8988T (cell line): ENCODE results near the gene AOPEP.
A peak's percentile ranks its signal among the peaks of the same experiment; 100 is the strongest.

Source experiments
- DNase-seq: peaks from one replicate; pipeline ENCODE4 v3.0.0; 2011

The AOPEP gene

DNA sequence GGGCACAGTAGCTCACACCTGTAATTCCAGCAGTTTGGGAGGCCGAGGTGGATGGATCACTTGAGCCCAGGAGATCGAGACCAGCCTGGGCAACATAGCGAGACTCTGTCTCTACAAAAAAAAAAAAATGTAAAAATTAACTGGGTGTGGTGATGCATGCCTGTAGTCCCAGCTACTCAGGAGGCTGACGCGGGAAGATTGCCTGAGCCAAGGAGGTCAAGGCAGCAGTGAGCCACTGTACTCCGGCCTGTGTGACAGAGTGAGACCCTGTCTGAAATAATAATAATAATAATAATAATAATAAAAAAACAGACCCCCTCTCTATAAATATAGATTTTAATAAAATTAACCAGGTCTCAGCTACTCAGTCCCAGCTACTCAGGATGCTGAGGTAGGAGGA lies 179.7 kb downstream of the AOPEP start:
- DNase-seq: no peak

DNA sequence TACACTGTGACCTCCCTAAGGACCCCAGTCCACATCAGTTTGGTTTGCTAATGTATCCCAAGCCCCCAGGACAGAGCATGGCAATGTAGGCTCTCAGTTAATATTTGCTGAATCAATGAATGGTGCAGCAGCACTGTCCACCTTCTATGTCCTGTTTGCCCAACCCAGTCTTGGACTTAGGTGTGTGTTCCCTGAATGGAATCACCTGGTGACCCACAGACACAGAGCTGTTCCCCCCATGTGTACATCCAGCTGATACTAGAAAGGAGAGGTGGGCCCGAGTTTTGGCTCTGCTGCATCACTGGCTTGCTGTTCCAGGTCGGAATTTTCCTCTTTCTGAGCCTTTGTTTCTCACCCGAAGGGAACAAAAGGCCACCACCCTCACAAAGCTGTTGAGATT lies 180.2 kb downstream of the AOPEP start:
- DNase-seq: no peak

DNA sequence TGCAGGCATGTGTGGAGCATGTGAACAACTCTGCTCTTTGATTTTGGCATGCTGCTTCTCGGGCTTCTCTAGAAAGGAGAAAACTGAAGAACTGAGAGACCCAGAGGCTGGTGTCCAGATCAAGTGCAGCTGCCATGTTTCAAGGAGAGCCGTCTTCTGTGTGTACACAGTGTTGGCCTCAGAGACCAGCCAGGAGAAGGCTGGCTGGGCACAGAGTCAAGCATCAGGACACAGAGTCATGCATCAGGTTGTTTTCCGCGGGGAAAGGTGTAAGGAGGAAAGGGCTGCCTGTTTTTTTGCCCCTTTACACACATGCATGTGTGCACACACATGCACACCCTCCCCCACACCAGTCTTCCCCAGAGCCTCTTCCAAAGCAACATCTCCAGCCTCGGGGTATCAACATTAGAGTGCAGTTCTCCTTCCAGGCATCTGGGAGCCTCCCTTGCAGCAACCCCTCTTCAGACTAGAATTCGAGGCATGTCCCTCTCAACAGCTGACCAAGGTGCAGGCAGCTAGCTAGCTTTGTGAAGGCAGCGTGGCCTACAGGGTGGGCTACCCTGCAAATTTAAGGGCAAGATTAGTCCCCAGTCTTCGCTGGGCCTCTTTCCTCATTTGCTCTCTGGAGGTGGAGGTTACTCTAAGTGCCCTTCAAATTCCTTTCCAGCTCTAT lies 180.9 kb downstream of the AOPEP start:
- no peak for DNase-seq

DNA sequence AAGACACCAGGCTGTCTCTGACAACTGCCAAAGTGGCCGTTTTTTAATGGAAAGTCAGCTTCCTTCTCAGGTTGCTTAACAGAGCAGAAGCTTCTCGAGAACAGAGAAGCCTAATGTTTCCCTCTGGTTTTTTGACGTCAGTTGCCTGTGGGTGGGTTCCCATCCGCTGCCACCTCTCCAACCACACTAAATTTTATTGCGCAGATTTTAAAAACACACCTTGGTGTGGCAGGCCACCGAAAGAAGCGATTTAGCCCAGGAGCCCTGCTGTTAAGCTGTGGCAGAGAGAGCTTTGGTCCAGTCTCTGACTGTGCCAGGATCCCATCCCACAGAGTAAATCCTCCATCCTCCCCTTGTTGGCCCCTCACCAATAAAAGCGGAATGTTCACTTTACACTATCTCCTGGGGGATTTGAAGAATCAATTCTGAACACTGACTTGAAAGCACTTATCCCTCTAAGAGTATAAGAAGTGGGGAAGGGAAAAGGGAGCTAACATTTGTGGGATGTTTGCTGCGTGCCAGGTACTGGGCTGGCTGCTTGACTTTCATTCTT lies 181.6 kb downstream of the AOPEP start:
- DNase-seq: no peak

DNA sequence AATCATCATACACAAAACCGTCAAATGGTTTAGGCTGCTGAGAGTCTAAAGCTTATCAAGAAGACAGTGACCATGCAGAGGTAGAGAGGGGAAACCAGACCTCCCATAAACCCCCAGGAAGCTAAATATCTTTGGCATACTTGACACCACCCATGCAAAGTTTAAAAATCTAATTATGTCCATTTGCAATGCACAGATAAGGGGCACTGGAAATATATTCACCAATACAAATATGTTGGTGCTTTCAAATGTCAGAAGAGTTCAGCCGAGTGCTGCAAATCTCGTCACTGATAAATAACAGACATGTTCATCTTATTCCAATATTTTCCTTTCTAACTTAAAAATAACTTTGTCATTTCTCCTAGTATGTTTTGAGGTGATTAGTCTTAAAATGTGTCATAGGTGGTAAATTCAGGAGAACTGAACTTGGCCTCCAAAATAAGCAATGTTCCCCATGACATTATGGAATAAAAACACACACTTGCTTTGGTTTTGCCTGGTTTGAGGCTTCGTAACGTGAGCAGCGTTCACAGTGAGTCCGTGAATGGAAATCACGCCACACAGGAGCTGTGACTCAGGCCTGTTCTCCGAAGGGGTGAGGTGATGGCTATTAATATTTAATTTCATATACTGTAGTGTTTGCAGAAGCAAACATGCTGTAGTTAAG lies 182.2 kb downstream of the AOPEP start:
- DNase-seq: no peak

DNA sequence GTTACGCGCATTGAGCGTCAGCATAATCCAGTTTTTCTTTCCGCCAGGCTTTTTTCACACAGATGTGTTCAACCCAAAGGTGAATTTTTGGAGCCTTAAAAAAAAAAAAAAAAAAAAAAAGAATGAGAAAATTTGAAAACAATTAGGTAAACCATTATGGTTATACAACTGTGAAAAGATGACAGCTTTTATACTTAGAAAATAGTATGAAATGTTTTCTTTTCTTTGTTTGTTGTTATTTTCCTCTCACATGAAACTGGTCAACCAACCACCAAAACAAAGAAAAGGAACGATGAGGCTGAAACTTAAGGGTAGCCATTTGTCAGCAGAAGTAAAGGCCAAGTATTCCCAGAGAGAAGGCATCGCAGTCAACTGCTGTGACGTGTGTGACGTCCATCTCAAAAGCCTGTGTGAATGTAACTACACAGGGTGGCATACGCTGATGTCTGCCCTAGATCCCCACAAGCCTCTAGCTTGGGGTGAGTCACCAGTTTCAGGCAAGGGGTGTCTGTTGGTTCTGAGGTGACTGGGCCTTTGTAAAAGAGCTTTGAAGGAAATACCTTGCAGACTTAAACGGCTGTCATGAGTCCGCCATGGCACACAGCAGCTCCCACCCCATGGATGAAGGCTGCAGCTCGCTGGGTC lies 182.9 kb downstream of the AOPEP start:
- DNase-seq: no peak

DNA sequence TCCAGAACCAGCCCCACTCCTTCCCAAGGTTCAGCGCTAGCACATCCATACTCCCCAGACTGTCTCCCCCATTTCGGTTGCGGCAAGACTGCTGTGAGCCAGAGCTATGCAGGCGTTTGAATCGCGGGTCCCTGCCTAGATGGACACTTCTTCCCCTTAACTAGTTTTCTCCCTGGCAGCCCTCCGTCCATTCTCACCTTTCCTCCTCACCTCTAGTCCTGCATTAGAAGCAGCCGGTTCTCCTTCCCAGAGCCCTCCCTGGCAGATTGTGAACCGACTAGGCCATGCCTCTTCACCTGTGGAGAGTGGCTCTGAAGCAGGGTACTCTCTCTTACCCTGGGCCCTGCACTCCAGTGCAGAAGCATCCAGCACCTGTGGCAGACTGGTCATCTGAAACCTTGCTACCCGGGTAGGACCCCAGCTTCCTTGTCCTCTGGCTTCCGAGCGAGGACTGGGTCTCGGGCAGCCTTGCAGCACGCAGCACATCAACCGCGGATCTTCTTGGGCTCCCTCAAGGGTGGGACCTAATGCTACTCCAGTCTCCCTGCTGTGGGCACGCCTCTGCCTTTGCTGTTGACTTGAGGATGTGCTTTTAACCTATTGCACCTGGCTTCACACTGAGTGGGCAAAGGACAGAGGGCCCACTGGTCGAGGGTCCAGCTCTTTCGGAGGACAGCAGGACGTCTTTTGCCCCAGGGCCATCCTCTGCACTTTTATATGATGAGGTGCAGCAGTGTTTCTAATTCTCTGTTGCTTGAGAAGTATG lies 183.6 kb downstream of the AOPEP start:
- no peak for DNase-seq

DNA sequence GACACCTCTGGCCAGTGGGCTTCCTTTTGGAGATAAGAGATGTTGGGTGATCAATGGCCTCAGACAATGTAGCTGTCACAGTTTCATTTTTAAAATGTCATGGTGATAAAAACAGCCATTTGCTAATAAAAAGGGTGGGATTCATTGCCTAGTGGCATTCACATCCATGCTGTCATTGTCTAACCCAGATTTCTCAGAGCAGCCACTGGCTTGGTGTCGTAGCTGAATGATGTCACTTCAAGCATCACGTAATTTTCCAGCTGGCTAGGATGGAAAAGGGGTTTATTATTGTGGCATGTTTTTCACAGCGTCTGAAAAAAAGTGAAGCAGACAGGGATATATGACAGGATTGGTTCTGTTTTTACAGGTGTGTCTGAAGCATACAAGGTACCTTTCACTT lies 184.7 kb downstream of the AOPEP start:
- DNase-seq: no peak

DNA sequence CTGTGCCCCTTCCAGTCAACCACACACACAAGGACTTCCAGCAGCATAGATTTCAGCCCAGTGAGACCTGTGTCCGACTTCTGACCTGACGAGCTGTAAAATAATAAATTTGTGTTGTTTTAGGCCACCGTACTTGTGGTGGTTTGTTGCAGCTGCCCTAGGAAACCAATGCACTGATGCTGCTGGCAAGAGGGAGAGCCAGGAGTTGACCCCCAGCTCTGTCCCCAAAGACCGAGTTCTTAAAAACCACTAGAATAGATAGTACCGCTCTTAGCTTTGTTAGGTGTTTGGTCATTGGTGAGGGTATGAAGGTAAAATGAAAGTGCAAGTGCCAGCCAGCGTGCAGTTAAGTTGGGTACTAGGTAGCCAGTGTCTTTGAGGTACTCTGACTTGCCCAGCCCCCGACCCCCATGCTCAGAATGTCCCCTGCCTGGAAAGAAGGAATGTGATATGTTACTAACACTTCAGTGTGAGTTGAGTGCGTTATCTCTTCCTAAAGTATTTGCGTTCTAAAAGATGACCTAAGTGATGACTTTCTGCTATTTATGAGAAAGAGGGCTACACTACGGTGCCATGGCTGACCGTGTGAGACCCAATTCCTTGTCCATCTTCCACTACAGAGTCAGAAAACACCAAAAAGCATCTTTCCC lies 185.6 kb downstream of the AOPEP start:
- DNase-seq: no peak

DNA sequence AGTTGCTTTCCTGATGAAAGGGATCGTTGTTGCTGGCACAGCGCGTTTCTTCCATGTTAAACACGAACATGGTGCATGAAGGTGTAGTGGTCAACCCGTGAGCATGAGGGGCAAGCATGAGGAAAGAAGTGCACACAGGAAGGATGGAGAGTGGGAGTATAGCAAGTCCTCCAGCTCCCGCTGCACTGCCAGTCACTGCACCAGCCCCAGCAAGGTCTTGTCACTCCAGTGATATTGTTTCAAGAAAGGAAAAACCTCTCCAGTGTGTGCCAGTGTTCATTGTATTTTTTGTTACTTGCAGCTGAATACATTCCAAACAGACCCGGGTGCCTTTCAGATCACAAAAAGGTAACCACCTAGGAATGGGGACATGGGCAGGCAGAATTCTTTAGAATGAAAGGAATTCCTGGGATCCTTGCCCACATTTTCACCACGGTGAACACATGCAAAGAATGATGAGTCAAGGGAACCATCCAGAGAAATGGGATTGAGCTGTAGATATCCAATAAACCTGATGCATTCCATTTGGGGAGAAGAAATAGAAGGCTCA lies 186.3 kb downstream of the AOPEP start:
- DNase-seq: peak; percentile 43

DNA sequence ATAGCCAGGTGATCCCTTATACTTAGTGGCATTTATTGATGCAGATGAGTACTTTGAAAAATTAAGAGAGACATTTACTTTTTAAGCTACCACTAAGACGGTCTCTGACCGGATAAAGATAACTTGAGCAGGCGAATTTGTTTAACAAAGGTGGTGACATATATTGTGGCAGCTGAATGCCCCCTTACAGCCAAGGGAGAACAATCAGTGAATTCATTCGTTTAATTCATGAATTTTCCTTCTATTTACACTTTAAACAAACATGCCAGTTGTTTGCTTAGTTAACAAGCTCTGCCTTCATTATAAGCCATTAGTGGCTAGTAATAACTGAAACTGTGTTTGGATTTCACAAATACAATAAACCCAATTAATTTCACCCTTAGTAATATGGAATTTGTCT lies 187.1 kb downstream of the AOPEP start:
- no peak for DNase-seq

DNA sequence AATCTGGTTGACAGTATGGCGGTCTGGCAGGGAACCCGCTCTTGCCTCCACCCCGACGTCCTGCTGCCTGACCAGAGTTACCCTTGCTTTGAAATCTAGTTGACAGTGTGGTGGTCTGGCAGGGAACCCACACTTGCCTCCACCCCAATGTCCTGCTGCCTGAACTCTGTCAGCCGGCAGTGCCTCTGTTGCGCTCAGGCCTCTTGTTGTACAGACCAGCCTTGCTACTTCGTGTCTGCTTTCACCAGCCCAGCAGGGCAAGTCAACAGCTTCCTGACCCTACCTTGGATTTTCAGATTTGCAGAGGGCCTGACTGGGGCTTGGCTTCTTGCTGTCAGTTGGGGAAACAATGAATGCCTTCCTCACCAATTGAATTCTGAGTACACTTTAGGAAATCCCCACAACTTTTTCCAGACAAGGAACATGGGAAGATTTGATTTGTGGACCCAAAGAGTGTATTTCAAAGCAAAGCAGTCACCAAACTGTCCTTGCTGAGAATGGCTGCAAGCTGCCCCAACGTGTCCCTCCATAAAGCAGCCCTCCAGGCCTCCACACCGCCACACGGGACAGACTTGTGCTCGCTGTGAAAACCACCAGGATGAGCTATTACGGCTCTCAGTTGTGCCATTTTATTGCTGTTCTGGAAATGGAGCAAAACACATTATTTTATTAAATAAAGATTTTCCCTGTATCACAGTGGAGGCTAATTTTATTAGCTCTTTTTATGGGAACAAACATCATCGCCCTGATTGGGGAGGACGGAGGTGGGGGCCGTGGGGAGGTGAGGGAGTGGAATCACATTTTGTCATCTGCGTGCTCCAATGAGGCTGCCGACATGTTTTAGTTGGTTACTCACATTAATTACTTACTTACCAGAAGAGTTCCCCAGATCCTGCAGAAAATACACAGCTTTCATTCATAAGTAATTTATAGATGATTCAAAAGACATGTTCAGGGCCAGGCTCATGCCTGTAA lies 189.3 kb downstream of the AOPEP start:
- no peak for DNase-seq

DNA sequence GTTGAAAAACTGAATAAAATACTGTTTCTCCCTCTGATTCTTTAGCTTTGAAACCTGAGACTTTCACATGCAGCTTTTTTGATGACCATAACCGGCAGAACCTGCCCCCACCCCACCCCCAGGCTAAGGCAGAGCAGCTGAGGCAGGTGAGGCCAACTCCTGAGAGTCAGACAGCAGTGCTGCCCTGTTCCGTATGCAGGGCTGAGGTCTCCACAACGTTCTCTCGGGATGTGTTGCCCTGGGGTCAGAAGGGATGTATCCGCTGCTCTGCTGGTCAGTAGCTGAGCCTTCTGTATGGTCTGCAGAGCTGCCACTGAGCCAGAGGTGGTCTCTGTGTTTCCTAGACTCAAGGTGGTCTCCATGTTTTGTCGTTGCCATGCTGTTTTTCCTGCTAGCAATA lies 190.5 kb downstream of the AOPEP start:
- DNase-seq: no peak

DNA sequence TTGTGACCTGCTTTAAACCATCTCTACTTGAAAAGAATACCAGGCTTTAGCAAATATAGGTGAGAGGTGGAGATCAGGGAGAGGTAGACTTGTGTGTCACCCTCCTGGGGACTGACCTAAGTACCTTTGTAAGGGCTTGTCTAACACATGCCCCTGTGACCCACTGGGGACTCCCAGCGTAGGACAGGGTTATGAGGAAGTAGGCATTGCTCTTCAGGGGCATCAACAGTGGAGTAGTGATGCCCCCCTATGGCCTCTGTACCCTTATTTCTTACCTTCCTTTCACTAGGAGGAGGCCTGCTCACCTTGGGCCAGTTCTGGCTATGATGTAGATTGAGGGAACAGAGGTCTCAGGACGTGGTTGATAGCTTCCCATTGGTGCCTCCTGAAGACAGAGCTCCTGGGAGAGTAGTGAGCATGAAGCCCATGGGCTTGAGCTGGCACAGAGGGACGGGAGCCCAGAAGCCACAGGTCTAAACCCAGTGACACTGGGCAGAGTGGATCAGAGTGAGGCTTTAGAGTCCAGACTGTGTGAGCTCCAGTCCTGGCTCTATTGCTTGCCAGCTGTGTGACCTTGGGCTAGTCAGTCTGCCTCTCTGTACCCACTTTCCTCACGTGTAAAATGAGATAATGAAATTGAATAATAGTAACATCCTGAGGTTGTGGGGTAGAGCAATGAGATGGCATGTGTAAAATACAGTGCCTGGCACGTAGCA lies 191.7 kb downstream of the AOPEP start:
- no peak for DNase-seq

DNA sequence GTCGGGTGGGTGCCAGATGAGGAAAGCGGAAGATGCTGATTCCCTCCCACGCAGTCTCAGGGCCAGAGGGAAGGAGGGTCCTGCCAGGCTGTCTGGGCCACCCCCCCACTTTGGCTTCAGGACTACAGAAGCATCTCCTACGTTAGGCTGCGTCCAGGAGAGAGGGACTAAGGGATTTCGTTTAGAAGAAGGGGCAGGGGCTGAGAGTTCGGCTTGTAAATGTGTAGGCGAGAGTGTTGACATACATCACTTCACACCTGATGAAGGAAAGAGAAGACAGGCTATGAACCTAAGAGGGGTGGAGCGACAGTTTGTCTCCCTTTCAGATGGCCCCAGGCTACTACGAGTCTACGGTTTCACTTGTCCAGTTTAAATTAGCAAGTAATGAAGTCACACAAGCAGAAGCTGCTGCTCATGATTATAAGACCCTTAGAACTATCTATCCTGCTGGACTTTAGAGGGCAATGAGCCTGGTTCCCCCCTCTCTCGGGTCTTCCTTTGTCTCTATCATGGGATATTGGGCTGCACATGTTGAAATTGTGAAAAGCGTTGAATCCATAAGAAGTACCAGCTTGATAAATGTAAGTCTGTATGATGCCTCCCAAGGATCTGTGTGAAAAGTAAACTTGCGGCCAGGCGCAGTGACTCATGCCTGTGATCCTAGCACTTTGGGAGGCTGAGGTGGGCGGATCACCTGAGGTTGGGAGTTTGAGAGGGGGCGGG lies 193.0 kb downstream of the AOPEP start:
- no peak for DNase-seq

DNA sequence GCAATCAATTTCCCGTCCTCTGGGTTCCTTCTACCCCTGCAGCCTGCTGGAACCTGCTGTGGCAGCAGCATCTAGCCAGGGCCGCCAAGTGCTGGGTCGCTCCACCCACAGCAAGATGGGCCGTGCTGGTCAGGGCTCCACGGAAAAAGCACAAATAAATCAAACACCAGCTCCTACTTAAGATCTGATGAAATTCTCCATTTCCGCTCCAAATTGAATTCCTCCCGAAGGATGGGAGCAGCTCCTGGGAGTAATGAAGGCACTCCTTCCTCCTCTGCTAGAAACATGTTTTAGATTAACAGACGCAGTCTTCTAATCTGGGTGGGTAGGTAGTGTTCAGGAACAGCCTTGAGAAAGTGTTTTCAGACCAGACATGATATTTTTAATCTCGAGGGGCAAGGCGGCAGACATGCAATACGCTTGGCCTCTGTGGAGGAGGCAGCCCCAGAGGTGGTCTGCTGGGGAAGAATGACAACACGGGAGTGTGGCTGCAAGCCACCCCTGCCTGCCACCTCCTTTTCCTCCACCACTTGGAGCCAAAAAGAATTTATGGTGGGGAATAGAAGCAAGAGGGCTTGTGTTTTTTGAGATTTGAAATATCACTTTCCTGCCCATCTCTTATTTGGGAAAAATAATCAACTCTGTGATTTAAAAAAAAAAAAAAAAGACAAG lies 194.1 kb downstream of the AOPEP start:
- no peak for DNase-seq

DNA sequence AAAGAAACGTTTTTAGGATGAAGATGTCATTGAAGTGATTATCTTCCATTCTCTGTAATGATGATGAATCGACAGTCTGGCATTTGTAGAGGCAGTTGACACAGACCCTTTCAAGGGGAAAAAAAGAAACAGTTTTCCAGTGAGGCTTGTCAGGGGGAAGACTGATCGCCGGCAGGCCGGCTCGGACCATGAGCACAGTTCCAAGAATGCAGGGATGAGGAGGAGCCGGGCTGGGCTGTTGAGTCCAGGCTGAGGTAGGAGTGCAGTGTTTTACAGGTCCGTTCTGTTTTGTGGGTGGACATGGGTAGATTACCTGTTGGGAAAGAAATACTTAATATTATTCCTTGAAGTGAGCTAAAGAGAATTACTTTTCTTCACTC lies 194.6 kb downstream of the AOPEP start:
- DNase-seq: no peak

DNA sequence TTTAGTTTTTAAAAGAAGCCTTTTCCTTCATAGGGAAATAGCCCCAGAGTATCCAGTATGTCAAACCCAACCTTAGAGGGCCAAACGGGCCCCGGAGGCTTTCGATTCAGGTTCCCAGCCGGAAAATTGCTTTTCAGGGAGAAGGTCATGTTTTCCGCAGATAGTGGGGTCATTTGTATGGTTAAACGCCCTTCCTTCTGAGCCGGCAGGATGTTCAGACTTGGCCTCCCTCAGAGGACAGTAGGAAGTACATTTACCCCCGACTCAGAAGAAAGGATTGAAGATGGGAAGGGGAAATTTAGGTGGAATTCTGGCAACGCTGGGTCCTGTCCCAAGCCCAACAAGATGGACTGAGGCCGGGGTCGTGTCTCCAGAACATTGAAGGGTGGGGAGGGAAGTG lies 195.2 kb downstream of the AOPEP start:
- DNase-seq: no peak

DNA sequence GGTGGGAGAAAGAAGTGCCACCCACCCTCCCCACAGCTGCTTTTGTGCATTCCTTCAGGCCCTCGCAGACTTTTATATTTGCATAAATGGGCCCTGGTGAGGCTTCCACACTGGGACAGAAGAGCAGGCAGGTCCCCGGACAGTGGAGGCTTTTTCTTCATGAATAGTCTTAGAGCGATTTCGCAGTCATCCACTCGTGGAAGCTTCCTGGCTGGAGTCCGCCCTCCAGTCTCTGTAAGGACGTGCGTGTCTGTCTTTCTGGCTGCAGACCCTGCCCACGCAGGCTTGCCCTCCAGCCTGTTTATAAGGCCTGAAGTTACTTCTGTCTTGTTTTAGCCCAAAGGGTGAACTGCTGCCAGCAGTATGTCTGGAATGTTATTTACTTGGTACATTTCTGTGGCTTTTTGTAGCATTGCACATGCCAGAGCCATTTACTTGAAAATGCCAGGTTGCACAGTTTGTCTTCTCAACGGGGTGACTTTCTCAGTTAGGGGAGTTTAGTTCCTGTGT lies 195.7 kb downstream of the AOPEP start:
- DNase-seq: no peak
